Stimulated activated CD8-positive, alpha-beta memory T cell treated with anti-CD3 and anti-CD28 coated beads, Interleukin-15, amount 100 ng/mL, for 1 hour (primary cell): Measurements from ENCODE around the gene EIF2S3.
"Not testable (repeated sequence)": the region's sequence is repeated elsewhere in the genome, so short reads cannot be mapped to it uniquely, and the experiment has no call there.

Source experiments
- DNase-seq: peaks from one replicate; pipeline ENCODE4 v3.0.0-alpha.2; 2020; ENCODE audit warnings: low read depth

EIF2S3 gene

DNA sequence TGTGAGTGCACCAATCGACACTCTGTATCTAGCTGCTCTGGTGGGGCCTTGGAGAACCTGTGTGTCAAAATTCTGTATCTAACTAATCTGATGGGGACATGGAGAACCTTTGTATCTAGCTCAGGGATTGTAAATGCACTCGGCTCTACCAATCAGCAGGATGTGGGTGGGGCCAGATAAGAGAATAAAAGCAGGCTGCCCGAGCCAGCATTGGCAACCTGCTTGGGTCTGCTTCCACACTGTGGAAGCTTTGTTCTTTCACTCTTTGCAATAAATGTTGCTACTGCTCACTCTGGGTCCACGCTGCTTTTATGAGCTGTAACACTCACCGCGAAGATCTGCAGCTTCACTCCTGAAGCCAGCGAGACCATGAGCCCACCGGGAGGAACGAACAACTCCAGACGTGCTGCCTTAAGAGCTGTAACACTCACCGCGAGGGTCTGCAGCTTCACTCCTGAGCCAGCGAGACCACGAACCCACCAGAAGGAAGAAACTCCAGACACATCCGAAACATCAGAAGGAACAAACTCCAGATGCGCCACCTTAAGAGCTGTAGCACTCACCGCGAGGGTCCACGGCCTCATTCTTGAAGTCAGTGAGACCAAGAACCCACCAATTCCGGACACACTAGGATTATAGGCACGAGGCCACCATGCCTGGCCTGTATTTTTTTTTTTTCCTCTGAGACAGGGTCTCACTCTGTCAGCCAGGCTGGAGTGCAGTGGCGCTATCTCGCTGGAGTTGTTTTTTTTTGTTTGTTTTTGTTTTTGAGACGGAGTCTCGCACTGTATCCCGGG is 4.0 kb upstream of the EIF2S3 start:
- DNase-seq = not testable (repeated sequence)

DNA sequence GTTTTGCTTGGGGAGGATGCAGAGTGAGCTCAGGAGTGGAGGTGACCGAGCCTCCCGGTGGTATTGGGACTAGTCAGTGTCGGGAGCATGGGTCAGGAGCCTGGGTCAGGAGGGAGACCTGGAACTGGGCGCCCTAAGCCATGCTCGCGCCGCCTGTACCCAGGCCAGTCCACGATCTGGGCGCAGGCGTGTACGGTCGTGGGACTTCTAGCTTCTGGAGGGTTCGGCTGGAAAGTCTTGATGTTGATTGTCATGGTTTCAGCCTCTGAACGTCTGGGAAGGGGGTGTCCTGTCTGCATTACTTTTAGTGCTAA is 244 bp downstream of the EIF2S3 start:
- DNase-seq = no peak

DNA sequence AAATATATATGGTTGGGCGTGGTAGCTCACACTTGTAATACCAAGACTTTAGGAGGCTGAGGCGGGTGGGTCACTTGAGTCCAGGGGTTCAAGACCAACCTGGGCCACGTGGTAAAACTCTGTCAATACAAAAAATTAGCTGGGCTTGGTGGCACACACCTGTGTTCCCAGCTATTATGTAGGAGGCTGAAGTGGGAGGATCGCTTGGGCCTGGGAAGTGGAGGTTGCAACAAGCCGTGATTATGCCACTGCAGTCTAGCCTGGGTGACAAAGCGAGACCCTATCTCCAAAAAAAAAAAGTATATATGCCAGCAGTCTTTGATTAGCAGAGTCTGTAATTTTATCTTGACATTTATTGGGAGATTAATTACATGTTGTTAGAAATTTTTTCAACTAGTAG is 8.7 kb downstream of the EIF2S3 start:
- no peak for DNase-seq

DNA sequence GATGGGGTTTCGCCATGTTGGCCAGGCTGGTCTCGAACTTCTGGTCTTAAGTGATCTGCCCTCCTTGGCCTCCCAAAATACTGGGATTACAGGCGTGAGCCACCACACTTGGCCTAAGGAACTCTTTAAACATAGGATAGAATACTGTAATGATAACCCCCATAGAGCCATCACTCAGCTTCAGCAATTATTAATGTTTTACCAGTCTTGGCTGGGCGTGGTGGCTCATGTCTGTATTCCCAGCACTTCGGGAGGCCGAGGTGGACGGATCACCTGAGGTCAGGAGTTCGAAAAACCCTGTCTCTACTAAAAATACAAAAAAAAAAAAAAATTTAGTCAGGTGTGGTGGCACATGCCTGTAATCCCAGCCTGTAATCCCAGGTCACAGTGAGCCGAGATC is 15.1 kb downstream of the EIF2S3 start:
- no peak for DNase-seq

DNA sequence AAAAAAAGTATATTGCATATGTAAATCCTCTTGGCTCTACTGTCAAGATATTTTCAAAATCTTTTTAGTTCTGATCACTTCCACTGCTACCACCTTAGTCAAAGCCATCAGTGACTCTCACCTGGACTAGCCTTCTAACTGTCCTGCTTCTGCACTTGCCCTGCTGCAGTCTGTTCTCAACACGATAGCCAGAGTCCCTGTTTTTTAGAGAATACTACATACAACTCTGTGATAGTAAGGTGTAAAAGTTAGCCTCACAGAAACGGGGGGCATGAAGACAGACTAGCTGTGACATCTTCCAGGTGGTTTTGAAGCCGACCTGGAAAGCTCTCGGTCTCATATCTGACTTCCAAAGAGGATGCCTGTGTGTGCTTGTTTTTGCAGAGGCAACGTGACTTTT is 24.7 kb downstream of the EIF2S3 start:
- DNase-seq = no peak

DNA sequence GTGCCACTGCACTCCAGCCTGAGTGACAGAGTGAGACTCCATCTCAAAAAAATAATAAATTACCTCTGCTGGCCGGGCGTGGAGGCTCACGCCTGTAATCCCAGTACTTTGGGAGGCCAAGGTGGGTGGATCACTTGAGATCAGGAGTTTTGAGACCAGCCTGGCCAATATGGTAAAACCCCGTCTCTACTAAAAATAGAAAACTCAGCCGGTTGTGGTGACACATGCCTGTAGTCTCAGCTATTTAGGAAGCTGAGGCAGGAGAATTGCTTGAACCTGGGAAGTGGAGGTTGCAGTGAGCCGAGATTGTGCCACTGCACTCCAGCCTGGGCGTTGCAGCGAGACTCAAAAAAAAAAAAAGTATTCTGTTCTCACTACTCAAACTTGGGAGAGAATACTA is 25.5 kb downstream of the EIF2S3 start:
- DNase-seq = not testable (repeated sequence)

DNA sequence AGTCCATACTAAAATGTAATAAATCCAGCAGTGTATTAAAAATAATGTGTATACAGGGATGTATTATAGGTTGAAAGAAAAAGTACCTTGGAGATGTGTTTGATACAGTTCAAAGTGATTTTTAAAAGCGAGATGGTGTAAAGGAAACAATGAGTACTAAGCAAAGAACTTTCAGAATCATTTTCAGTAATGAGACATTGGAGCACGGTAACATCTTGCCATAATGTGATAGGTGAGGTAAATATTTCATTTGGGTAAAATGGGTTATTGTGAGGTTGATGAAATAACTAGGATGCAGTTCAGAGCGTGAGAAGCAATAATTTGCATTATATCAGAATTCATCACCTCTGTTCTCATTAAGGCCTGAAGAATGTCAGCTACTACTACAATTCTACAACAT is 25.9 kb downstream of the EIF2S3 start:
- no peak for DNase-seq

DNA sequence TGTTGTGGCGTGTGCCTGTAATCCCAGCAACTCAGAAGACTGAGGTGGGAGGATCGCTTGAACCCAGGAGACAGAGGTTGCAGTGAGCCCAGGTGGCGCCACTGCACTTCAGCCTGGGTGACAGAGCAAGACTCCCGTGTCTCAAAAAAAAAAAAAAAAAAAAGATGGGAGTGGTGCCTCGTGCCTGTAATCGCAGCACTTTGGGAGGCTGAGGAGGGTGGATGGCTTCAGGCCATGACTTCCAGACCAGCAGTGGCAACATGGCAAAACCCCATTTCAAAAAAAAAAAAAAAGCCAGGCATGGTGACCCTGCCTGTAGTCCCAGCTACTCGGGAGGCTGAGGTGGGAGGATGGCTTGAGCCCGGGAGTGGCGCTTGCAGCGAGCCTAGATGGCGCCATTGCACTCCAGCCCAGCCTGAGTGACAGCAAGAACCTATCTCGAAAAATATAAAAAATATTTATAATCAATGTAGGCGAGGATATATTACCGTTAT is 27.0 kb downstream of the EIF2S3 start:
- DNase-seq = no peak

DNA sequence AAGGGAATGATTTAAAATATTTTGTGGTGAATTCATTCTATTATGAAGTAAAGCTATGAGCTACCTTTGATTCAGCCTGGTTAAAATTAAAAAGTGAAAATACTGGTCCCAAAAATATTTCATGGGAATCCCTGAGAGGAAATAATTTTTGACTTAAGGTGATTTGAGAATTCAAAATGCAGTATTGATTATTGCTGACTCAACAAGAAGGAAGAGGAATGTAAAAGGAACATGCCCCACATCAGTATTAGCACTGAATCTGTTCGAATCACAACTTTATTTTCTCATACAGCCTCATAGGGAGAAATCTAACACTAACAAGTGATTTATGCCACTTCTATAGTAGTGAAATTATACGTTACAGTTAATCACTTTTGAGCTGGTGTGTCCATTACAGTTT is 27.7 kb downstream of the EIF2S3 start:
- no peak for DNase-seq

DNA sequence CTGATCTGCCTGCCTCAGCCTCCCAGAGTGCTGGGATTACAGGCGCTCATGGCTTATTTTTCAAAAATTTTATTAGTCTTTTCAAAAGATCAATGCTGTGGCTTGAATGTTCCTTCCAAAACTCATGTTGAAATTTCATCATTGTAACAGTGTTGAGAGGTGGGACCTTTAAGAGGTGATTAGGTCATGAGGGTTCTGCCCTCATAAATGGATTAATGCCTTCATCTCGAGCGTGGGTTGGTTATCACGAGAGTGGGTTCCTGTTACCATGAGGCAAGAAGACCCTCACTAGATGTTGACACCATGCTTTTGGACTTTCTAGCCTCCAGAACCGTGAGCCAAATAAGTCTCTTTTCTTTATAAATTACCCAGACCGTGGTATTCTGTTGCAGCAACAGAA is 30.3 kb downstream of the EIF2S3 start:
- DNase-seq = no peak

DNA sequence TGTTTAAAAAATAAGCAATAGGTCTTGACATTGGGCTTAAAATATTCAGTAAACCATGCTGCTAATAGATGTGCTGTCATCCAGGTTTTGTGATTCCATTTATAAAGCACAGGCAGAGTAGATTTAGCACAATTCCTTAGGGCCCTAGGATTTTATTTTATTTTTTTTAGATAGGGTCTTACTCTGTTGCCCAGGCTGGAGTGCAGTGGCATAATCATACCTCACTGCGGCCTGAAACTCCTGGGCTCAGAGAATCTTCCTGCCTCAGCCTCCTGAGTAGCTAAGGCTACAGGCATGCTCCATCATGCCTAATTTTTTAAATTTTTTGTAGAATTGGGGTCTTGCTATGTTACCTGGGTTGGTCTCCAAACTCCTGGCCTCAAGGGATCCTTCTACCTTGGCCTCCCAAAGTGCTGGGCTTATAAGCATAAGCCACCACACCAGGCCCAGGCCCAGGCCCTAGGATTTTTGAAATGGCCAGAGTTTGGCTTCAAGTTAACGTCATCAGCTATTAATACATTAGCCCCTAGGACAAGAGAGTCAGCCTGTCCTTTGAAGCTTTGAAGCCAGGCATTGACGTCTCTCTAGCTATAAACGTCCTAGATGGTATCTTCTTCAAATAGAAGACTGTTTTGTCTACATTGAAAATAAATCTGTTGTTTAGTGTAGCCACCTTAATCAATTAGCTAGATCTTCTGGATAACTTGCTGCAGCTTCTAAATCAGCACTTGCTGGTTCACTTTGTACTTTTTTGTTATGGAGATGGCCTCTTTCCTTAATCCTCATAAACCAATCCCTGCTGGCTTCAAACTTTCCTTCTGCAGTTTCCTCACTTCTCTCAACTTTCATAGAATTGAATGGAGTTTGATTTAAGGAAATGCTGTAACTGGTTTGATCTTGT is 35.8 kb downstream of the EIF2S3 start:
- no peak for DNase-seq

DNA sequence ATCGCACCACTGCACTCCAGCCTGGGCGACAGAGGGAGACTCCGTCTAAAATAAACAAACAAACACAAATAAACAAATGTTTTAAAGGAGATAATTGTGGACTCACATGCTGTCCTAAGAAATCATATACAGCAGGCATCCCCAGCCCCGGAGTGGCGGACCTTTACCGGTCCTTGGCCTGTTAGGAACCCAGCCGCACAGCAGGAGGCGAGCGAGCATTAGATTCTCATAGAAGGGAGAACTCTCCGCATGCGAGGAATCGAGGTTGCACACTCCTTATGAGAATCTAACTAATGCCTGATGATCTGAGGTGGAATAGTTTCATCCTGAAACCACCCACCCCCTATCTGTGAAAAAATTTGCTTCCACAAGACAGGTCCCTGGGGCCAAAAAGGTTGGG is 39.0 kb downstream of the EIF2S3 start:
- DNase-seq = no peak

DNA sequence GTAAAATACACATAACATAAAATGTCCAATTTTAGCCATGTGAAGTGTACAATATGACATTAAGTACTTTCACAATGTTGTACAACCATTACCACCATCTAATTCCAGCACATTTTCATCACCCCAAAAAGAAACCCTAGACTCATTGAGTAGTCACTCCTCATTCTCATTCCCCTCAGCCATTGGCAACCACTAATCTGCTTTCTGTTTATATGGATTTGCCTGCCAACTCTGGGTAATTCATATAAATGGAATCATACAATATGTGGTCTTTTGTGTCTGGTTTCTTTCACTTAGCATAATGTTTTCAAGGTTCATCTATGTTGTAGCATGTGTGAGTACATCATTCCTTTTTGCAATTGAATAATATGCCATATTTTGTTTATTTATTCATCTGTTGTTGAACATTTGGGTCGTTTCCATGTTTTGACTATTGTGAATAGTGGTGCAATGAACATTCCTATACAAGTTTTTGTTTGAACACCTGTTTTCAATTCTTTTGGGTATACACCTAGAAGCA is 43.0 kb downstream of the EIF2S3 start:
- DNase-seq = no peak

DNA sequence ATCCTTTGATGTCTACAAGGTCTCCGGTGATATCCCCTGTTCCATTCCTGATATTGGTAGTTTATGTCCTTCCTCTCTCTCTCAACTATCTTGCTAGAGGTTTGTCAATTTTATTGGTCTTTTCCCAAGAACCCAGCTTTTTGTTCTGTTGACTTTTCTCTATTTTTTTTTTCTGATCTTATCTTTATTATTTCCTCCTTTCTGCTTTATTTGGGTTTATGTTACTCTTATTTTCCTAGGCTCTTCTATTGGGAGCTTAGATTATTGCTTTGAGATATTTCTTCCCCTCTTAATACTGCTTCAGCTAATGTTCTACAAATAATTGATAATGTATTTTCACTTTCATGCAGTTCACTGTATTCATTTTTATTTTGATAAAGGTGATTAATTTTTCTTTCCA is 44.2 kb downstream of the EIF2S3 start:
- no peak for DNase-seq

DNA sequence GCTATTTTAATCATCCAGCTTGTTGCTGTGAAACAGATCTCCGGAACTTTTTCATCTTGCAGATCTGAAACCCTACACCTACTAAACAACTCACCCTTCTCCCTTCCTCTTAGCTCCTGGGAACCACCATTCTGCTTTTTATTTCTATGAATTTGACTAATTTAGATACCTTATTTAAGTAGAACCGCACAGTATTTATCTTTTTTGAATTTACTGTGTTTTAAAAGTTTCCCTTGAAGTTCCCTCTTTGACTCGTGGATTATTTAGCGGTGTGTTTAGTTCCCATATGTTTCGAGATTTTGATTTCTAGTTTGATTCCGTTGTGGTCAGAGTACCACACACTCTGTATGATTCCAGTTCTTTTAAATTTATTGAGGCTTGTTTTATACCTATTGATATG is 44.6 kb downstream of the EIF2S3 start:
- DNase-seq = no peak

DNA sequence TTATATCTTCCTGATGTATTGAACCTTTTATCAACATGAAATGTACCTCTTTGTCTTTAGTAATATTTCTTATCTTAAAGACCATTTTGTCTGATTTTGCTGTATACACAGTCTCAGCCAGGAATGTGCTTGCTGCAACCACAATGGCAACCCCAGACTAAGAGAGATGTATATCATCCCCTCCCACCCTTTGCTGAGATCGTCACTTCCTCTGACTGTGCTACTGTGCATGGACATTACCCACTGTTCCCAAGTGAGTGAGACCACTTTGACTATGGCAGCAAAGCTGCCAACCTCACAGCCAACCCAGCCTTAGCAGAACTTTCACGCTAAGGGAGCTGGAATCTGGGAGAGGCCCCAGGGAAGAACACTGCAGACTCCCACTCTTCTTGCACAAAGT is 46.0 kb downstream of the EIF2S3 start:
- no peak for DNase-seq

DNA sequence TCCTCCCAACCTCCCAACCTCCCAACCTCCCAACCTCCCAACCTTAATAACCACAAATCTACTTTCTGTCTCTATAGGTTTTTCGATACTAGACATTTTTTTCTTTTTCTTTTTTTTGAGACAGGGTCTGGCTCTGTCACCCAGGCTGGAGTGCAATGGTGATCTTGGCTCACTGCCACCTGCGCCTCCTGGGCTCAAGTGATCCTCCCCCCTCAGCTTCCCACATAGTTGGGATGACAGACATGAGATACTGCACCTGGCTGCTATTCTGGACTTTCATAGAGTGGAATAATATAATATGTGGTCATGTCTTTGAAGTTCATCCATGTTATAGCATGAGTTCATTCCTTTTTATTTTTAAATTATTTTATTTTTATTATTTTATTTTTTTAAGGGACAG is 55.3 kb downstream of the EIF2S3 start:
- no peak for DNase-seq

DNA sequence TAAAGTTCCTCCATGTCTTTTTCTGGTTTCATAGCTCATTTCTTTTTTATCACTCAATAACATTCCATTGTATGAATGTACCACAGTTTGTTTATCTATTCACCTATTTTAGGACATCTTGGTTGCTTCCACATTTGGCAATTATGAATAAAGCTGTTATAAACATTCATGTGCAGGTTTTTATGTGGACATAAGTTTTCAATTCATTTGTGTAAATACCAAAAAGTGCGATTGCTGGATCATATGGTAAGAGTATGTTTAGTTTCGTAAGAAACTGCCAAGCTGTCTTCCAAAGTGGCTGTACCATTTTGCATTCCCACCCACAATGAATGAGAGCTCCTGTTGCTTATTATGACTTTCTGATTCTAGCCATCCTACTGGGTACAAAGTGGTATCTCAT is 58.4 kb downstream of the EIF2S3 start:
- DNase-seq = no peak

DNA sequence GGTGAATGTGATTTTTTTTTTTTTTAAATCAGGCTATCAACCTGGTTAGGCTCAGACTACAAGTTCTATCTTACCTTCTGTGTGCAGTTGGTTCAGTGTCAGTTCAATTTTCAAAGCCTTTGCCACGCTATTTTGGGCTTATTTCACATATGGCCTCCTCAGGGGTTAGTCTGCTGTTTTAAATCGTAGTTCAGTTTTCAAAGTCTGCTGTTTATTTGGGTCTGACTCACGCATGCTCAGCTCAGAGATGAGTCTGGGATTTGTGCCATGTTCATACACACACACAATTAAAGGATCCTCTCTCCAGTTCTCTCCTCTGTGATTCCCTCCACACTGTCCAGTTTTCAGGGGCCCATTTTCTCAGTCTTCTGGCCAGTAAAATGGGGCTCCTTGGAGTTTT is 62.5 kb downstream of the EIF2S3 start:
- DNase-seq = no peak

DNA sequence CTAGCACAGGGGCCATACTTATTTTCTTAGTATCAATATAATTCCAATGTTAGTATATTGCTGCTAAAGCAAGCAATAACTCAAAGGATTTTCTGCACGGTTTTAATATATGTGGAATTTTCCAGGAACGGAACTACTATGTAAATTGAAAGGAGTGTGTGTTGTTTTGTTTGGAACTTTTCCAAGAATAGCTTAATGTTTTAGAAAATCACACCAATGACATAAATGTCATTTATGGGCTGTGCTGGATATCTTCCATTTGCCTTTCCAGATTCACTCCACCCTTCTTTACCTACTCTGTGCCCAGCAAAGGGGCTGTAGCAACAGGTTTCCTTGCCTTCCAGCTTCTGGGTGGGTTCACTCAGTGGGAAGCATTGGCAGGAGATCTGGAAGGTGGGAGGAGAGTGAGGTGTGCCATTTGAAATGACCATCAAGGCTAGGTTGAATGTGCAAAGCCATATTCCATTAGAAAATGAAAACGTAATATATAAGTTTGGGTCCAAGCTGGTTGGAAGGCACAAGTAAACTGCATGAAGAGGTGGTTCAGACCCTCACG is 69.6 kb downstream of the EIF2S3 start:
- DNase-seq = no peak

DNA sequence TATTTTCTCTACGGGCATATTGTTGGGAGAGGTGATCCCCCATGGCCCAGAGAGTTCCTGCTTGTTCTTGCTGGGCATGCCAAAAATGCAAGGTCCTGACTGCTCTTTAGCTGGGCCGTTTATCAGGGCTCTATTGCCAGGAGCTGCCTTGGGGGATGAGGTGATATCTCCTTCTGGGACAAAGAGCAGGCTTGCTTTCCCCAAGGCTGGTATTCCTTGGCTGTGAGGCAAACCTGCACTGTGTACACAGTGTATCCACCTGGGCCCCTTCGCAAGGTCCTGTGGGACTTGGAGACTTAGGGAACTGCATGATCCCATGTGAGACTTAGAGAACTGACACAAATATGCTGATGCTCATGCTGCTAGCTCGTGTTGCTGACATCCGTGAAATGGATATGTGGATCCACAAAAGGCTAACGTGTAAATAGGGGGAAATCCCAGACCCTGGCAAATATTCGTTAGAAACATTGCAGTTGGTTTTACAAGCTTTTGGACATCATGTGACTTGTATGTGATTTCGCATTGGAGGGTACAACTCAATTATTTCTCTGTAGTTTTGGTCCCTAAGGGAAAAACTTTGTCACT is 70.4 kb downstream of the EIF2S3 start:
- DNase-seq = no peak
